NOMO-1 (cell line): ENCODE data around the gene ISG15.
A peak's percentile ranks its signal among the peaks of the same experiment; 100 is the strongest.

Source experiments
- DNase-seq, 2 experiments: peaks; one replicate each; lab custom pipeline; 2025; ENCODE audit not compliant: unreplicated experiment in 2 of 2; lab: John Stamatoyannopoulos, UW

The ISG15 gene

DNA sequence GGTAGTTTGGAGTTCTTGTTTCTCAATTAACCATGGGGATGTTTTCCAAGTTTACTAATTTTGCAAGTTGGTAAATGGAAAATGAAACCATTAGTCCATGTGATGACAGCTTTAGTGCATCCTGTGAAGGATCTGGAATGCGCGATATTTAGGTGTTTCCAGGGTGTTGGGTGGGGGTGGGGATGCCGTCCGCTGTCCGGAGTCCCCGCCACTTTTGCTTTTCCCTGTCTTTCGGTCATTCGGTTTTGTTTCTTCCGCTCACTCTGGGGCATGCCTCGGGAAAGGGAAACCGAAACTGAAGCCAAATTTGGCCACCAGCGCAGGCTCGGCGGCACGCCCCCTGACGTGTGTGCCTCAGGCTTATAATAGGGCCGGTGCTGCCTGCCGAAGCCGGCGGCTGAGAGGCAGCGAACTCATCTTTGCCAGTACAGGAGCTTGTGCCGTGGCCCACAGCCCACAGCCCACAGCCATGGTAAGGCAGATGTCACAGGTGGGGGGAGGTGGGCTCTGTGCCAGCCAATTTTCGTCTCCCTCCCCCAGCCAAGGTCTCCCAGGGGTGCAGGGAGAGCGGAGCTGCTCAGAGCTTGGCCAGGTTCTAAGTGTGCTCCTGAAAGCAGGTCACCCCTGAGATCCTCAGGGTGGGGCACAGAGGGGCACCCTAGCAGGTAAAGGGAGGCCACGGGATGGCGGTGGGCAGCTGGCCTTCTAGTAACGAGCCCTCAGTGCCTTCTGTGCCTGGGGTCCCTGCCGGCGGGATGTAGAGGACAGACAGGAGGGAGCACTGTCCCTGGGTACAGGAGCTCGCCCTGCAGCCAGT lies at the start of gene ISG15:
TSS of gene ISG15 (plus strand) at position 393 of the 817 bp plus-strand sequence. CDS start at position 470, 77 bp downstream.
- DNase-seq: peak; percentile 86 to 94

DNA sequence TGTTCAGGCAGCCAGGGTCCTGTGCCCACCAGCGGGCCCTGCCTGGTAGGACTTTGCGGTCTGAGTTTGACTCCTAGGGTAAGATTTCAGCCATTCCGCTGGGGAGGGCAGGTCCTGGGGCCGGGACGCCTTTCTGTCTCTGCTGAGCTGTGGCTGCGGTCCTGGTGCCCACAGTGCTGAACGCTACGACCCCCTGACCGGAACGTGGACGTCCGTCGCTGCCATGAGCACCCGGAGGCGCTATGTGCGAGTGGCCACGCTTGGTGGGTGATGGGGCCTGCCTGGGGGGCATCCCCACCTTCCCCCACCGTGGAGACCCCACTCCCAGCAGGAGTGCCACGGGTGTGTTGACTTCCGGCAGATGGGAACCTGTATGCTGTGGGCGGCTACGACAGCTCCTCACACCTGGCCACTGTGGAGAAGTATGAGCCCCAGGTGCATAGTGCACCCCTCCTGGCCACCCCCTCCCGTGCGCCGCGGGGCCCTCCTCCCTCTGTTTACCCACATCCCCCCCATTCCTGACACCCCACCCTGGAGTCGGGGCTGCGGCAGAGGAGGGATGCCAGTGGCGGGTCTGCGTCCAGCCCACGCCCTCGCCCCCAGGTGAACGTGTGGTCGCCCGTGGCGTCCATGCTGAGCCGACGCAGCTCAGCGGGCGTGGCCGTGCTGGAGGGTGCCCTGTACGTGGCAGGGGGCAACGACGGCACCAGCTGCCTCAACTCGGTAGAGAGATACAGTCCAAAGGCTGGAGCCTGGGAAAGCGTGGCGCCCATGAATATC lies 49.4 kb upstream of the ISG15 start:
- DNase-seq: no peak

- DNase-seq: no peak
These were observed 48.4 kb upstream of the ISG15 start for GRCh38 chr1:964691-965525.

DNA sequence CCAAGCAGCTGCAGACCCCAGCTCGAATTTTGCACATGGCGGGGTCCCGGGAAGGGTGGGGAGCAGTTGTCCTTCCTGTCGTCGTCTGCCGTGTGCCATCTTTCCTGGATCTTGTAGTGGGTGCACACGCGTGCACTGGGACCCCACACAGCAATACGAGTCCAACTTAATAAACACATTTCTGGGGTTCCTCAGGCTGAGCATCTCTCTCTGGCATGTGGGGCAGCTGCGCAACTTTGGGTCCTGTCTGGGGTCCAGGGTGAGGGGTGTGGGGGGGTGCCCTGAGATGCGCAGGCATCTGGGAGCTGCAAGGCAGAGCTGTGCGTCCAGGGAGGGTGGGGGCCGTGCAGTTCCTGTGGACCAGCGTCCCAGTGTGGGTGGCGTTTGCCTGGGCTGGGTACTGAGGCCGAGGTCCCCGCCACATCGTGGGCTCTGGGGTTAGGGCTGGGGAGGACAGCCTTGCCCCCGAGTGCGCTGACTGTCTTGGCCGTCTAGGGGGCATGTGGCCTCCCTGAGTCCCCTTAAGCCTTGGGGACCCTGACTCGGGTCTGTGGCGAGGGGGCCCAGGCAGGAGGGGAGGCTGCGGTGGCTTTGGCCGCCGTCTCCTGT lies 47.7 kb upstream of the ISG15 start:
- no peak for DNase-seq

DNA sequence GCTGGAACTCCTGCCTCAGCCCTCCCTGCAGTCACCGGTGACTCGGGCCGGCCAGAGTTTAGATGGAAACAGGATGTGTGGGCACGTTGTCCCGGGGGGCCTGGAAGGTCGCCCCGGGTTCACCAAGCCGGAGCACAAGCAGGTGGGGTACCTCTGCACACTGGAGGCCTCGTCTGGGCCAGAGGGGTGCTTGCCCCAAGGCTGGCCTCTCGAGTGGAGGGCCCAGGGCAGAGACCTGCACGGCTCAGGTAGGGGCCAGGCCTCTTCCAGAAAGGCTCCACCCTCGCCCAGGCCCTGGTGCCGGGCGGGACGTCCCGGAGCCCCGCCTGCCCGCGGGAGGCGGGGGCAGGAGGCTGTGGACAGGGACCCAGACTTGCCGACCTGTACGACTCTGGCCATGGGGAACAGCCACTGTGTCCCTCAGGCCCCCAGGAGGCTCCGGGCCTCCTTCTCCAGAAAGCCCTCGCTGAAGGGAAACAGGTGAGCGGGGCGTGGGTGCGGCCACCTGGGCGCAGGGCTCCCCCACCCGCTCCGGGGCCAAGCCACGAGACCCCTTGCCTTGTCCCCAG lies 47.1 kb upstream of the ISG15 start, which contains the start of gene PLEKHN1:
TSS of gene PLEKHN1 (plus strand) at position 348 of the 569 bp plus-strand sequence. CDS start at position 398, 50 bp downstream.
- DNase-seq: no peak

GRCh38 chr1:966704-967300 lies 46.5 kb upstream of the ISG15 start:
- peak; percentile 46 to 58 for DNase-seq

DNA sequence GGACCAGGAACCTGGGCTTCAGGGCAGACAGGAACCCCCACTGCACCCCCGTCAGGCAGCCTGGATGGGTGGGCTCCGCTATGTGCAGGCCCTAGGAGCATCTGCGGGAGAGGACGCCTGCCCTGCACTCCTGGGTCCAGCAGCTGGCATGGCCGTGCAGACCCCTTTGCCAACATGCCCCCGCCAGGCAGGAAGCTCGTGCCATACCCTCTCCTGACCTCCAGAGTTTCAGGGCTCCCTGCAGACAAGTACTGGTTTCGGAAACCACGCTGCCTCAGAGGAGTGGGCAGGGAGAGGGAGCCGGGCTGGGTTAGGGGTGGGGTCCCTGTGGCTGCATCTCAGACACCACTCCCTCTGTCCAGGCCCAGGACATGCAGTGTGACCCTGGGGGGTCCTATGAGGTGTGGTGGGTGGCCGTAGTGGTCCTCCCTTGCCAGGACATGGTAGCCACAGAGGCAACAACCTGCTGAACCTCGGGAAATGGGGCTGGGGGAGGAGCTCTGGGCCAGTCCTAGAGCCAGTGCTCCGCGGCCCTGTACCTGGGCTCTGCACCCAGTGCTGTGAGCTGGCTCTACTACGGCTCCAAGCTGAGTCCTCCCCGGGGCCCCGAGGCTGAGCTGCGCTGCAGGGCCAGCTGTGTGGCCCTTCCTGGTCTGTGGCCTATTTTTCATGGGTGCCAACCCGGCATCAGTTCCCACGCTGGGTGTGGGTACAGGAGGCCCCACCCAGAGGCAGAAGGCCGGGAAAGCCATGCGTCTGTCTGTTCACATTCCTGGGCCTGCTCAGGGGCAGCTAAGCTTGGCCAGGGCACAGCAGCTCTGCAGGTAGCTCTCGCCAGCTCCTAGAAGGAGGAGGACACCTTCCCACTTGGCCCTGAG lies 45.6 kb upstream of the ISG15 start:
- no peak for DNase-seq

- DNase-seq: no peak
These were observed 43.9 kb upstream of the ISG15 start for GRCh38 chr1:969260-969855.

GRCh38 chr1:970242-970972 lies 42.9 kb upstream of the ISG15 start:
- DNase-seq: no peak

- no peak for DNase-seq
These were observed 42.1 kb upstream of the ISG15 start for GRCh38 chr1:970973-971730.

DNA sequence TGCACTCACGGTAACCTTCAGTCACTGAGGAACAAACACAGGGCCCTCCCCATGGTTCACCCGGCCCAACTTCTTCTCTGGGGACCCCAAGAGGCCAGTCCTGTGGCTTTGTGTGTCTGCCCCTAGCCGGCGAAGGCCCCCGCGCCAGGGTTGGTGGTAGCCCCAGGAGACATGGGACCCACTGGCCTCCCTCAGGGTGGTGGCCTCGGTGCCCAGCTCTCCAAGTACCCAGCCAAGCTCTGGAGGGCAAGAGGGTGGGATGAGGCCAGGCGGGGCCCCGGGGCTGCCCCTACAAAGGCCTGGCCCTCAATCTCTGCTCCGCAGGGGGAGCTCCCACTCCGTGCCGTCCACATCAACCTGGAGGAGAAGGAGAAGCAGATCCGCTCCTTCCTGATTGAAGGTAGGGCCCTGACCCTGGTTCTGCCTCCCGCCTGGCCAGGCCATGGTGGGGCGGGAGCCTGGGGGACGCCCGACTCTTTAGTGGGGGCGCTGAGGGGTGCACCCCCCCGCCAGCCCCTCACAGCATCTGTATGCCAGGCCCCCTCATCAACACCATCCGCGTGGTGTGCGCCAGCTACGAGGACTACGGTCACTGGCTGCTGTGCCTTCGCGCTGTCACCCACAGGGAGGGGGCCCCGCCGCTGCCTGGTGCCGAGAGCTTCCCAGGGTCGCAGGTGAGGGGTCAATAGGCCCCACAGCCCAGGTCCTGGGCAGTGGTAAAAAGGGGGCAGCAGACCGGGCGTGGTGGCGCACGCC lies 41.4 kb upstream of the ISG15 start:
- DNase-seq: no peak

- no peak for DNase-seq
These were observed 40.4 kb upstream of the ISG15 start for GRCh38 chr1:972726-973458.

DNA sequence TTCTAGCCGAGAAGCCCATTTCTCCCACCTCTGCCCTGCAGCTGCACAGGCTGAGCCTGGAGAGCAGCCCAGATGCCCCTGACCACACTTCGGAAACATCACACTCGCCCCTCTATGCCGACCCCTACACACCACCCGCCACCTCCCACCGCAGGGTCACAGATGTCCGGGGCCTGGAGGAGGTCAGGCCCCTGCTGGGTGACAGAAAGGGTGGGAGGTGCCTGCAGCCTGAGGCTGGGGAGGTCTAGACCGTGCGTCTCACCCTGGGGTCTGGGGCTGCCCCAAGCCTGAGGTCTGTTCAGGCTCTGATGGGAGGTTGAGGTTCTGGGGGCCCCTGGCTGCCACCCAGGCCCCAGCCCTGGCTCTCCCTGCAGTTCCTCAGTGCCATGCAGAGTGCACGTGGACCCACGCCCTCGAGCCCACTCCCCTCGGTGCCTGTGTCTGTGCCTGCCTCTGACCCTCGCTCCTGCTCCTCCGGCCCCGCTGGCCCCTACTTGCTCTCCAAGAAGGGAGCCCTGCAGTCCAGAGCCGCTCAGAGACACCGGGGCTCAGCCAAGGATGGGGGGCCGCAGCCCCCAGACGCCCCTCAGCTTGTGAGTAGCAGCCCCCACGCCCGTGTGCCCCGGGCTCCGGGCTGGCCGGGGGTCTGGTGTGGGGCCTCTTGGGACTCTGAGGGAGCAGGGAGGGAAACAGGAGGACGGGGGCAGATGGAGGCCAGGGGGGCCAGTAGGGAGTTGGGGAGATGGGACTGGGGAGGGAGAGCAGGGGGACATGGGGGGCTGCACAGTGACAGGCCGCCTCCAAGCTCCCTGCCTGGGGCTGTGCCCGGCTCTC lies 39.6 kb upstream of the ISG15 start:
- DNase-seq: no peak

GRCh38 chr1:974293-974640 lies 39.0 kb upstream of the ISG15 start:
- DNase-seq: no peak
